HepG2 (cell line): ENCODE data around the gene VWA7. TPM values are rescaled to one million over a fixed set of nuclear protein-coding genes. Genes with fewer than 3 reads are reported as not detected.

Source experiments
- ARHGAP35 ChIP-seq: sonication (generic); formaldehyde crosslinking; IDR thresholded peaks from 2 replicates; pipeline ENCODE4 v1.9.0; 2022; ENCODE audit warnings: mild to moderate bottlenecking, inconsistent platforms, moderate library complexity, missing genetic modification reagents, borderline replicate concordance
- GABPB1 ChIP-seq: IDR thresholded peaks from 2 replicates; pipeline ENCODE4 v1.6.1; 2016; ENCODE audit warnings: mild to moderate bottlenecking, missing genetic modification reagents, moderate library complexity, missing compliant biosample characterization
- GTF2F1 ChIP-seq: fragments of 150-350 bp; IDR thresholded peaks from 2 replicates; pipeline ENCODE4 v1.6.1; 2014; ENCODE audit warnings: low read length
- JUN ChIP-seq: sonication (generic); formaldehyde crosslinking; IDR thresholded peaks from 2 replicates; pipeline ENCODE4 v1.4.0; 2020; ENCODE audit warnings: mild to moderate bottlenecking, missing genetic modification reagents
- KDM6A ChIP-seq: IDR thresholded peaks from 2 replicates; pipeline ENCODE4 v1.6.1; 2016; ENCODE audit warnings: low read depth
- MED8 ChIP-seq: sonication (generic); formaldehyde crosslinking; IDR thresholded peaks from 2 replicates; pipeline ENCODE4 v1.8.1; 2023; ENCODE audit warnings: mild to moderate bottlenecking, missing genetic modification reagents; ENCODE audit not compliant: insufficient replicate concordance
- MIER3 ChIP-seq: IDR thresholded peaks from 2 replicates; pipeline ENCODE4 v1.6.1; 2016; ENCODE audit warnings: missing compliant biosample characterization, borderline replicate concordance
- MXD4 ChIP-seq: IDR thresholded peaks from 2 replicates; pipeline ENCODE4 v1.6.1; 2016; ENCODE audit warnings: mild to moderate bottlenecking, missing biosample characterization, missing genetic modification reagents
- NAIF1 ChIP-seq: sonication (generic); formaldehyde crosslinking; IDR thresholded peaks from 2 replicates; pipeline ENCODE4 v1.5.0; 2020; ENCODE audit warnings: mild to moderate bottlenecking, missing genetic modification reagents, borderline replicate concordance
- NCOA5 ChIP-seq: sonication (generic); formaldehyde crosslinking; IDR thresholded peaks from 2 replicates; pipeline ENCODE4 v1.4.0; 2020; ENCODE audit warnings: missing genetic modification reagents
- NFKB2 ChIP-seq: sonication (generic); formaldehyde crosslinking; IDR thresholded peaks from 2 replicates; pipeline ENCODE4 v1.4.0; 2020; ENCODE audit warnings: missing genetic modification reagents, borderline replicate concordance
- POGK ChIP-seq: sonication (generic); formaldehyde crosslinking; conservative IDR thresholded peaks from 2 replicates; pipeline ENCODE4 v1.8.0; 2022; ENCODE audit warnings: mild to moderate bottlenecking, moderate library complexity, missing genetic modification reagents
- PPARG ChIP-seq: conservative IDR thresholded peaks from 2 replicates; pipeline ENCODE4 v1.6.1; 2016; ENCODE audit warnings: missing biosample characterization, missing genetic modification reagents
- U2AF2 ChIP-seq: fragments of 200-400 bp; formaldehyde crosslinking; IDR thresholded peaks from 2 replicates; pipeline ENCODE4 v1.6.1; 2017; ENCODE audit warnings: low read depth, mild to moderate bottlenecking, low read length
- YEATS4 ChIP-seq: sonication (generic); formaldehyde crosslinking; IDR thresholded peaks from 2 replicates; pipeline ENCODE4 v1.4.0; 2020; ENCODE audit warnings: missing genetic modification reagents, borderline replicate concordance
- ZFX ChIP-seq: sonication (generic); formaldehyde crosslinking; IDR thresholded peaks from 2 replicates; pipeline ENCODE4 v1.4.0; 2020; ENCODE audit warnings: mild to moderate bottlenecking, low read depth, missing genetic modification reagents, moderate library complexity
- ZNF282 ChIP-seq: fragments of 450-650 bp; IDR thresholded peaks from 2 replicates; pipeline ENCODE4 v1.6.1; 2018; ENCODE audit not compliant: partially characterized antibody
- ZNF407 ChIP-seq: sonication (generic); formaldehyde crosslinking; IDR thresholded peaks from one replicate; pipeline ENCODE4 v1.5.1; 2020; ENCODE audit warnings: mild to moderate bottlenecking, missing genetic modification reagents; ENCODE audit errors: not compliant biosample characterization
- ZNF546 ChIP-seq: sonication (generic); formaldehyde crosslinking; conservative IDR thresholded peaks from 2 replicates; pipeline ENCODE4 v1.8.1; 2023; ENCODE audit warnings: mild to moderate bottlenecking, missing genetic modification reagents
- ZNF816 ChIP-seq: sonication (generic); formaldehyde crosslinking; IDR thresholded peaks from 2 replicates; pipeline ENCODE4 v1.8.0; 2022; ENCODE audit warnings: missing genetic modification reagents, mild to moderate bottlenecking, borderline replicate concordance
- polyA plus RNA-seq, 8 experiments: library from polyadenylated mRNA; depleted of rRNA in 3 of 8; stranded (reverse) in 7 of 8; unstranded in 1 of 8; fragments of >200 nt; fragmentation: Illumina TruSeq in 4 of 8; extraction: Trizol in 4 of 8; gene quantifications; 2 replicates each; pipeline versions ENCODE4 v1.2.1 to v1.2.3, GENCODE V29; 2011 to 2016; ENCODE audit warnings: low read depth in 4 of 8, missing spikeins in 1 of 8, mixed read lengths in 1 of 8; ENCODE audit not compliant: insufficient read depth in 1 of 8
- total RNA-seq, 5 experiments: library from RNA; depleted of rRNA; stranded (reverse); fragments of >200 nt; fragmentation: Illumina TruSeq; extraction: Trizol; gene quantifications; 2 replicates each; pipeline ENCODE4 v1.2.3, GENCODE V29; 2016; ENCODE audit warnings: low read depth in 1 of 5

VWA7 gene
- total and polyA plus RNA-seq, 2 of the 13 experiments (the other 11 are each of a cell fraction or from before 2014, with no cell fraction given) = 0.86 to 3.3 TPM

DNA sequence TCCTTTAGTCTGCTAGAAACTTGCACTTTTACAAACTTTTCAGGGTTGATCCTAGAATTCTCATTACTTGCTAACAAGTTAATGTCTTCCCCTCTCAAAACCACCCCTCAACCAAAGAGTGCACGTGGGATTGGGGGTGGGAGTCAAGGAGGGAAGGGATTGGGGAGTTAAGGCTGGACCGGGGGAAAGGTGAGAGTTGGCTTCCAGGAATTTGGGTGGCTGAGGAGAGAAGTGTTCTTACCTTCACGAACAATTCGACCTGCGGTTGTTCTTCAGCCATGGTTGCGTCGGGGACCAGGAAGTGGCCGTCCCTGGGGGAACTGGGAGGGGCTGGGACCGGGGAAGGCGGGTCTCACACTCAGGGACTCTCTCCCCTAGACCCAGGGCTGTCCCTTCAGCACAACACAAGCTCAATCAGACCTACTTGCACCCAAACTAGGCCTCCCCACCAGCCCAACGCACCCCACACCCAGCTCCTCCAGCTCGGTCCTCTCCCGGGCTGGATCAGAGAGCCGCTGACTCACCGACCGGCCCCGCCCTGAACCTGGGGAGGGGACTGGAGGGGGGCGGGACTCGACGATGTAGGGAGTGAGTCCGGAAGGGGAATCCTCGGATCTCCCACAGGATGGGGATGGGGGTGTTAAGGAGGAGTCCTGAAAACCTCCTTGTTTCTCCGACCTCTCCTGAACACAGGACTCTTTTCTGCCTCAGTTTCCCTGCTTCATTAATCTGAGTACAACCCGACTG lies 40.9 kb downstream of the VWA7 start, which contains the start of gene CLIC1 (continued):
- TF ChIP-seq ZNF407 (CRISPR knock-in tag) = no peak
- 0 out of 2 replicates have a peak, but pooled peaks have one; percentile 56 for TF ChIP-seq U2AF2
- no peak for TF ChIP-seq MIER3 (CRISPR knock-in tag)
- TF ChIP-seq PPARG (CRISPR knock-in tag) = peak; percentile 73; the same call in 1 of the 2 replicates
- TF ChIP-seq MXD4 (CRISPR knock-in tag) = peak; percentile 73
- TF ChIP-seq ZFX (CRISPR knock-in tag) = peak; percentile 83
- TF ChIP-seq KDM6A (CRISPR knock-in tag) = no peak
- 0 out of 2 replicates have a peak, but pooled peaks have one; percentile 60 for TF ChIP-seq YEATS4
- TF ChIP-seq ZNF282 = no peak
- peak; percentile 80; the same call in 1 of the 2 replicates for TF ChIP-seq GTF2F1
- TF ChIP-seq JUN = peak; percentile 85
- TF ChIP-seq ARHGAP35 (CRISPR knock-in tag) = peak; percentile 60; the same call in 1 of the 2 replicates
- TF ChIP-seq NCOA5 (CRISPR knock-in tag) = no peak
- TF ChIP-seq NAIF1 (CRISPR knock-in tag) = no peak; the same call in 1 of the 2 replicates
- peak; percentile 69 for TF ChIP-seq MED8 (CRISPR knock-in tag)
- peak; percentile 84; the same call in 1 of the 2 replicates for TF ChIP-seq NFKB2 (CRISPR knock-in tag)
- peak; percentile 91 for TF ChIP-seq ZNF546 (CRISPR knock-in tag)
- peak; percentile 51; the same call in 1 of the 2 replicates for TF ChIP-seq ZNF816 (CRISPR knock-in tag)
- TF ChIP-seq POGK (CRISPR knock-in tag) = peak; percentile 45; the same call in 1 of the 2 replicates
- peak; percentile 80 for TF ChIP-seq GABPB1 (CRISPR knock-in tag)
